Measurements from ENCODE around the gene XPO6. TPM values are rescaled to one million over a fixed set of nuclear protein-coding genes. Genes with fewer than 3 reads are reported as not detected.

Gene XPO6
- total RNA-seq, 1 experiment from 2014 or later: 135 TPM

GRCh38 chr16:28090646-28091377 lies 121.0 kb downstream of the XPO6 start:
- ATAC-seq (no peak; the same call in 1 of the 2 replicates), DNase-seq (ENCODE audit: low read depth, low spot score) (no peak)
- Histone ChIP-seq H3K27ac (ENCODE audit: low read length) (no peak overlapping the region), H3K9me3 (ENCODE audit: control insufficient read depth, insufficient read depth, low read depth, low read length) (no peaks in the 10 kb centered on the region), H3K36me3 (ENCODE audit: control insufficient read depth, insufficient read depth, low read length) (no peaks in the 10 kb centered on the region), H3K27me3 (ENCODE audit: control insufficient read depth, insufficient read depth, low read length) (no peaks in the 10 kb centered on the region), H3K4me3 (ENCODE audit: low read depth in 2 of 2, low read length in 2 of 2) (no peak overlapping the region), H3K4me1 (ENCODE audit: control insufficient read depth, insufficient read depth, low read length) (no peaks in the 10 kb centered on the region)
- intact Hi-C loops (cut with micrococcal nuclease; ENCODE audit: unreplicated experiment) (no loop called here), in situ Hi-C loops (cut with HindIII; ENCODE audit: low pct_unique_long_range_greater_than_20kb, low sequenced_read_pairs) (no loop called here)
- no peak for TF ChIP-seq SIN3A (IDR thresholded peaks at IDR 0.05; ENCODE audit: borderline replicate concordance, insufficient read depth, low read depth, low read length)
- no peak for TF ChIP-seq TCF7L2 (IDR thresholded peaks at IDR 0.05; ENCODE audit: low read depth, low read length)
- no peak for TF ChIP-seq POLR2AphosphoS5 (IDR thresholded peaks at IDR 0.05; ENCODE audit: low read depth, low read length)
- TF ChIP-seq REST (IDR thresholded peaks at IDR 0.05; ENCODE audit: insufficient read depth in 1 of 2, low read depth in 2 of 2, low read length in 1 of 2): no peak
- no peak for TF ChIP-seq CTCF (IDR thresholded peaks at IDR 0.05)
- no TSS peak for BruUV-seq (replicated peaks)
- ChIA-PET POLR2A (no interaction called here), CTCF (no interaction called here)

GRCh38 chr16:28089992-28090365 lies 121.8 kb downstream of the XPO6 start:
- CTCF ChIA-PET: no interaction called here
- DNase-seq (ENCODE audit: low read depth, low spot score): no peak
- no TSS peak for BruUV-seq (replicated peaks)
- no peaks in the 10 kb centered on the region for H3K9me3 ChIP-seq (ENCODE audit: control insufficient read depth, insufficient read depth, low read depth, low read length)
- H3K4me3 ChIP-seq (ENCODE audit: low read depth in 2 of 2, low read length in 2 of 2): no peak overlapping the region
- intact Hi-C loops (cut with micrococcal nuclease; ENCODE audit: unreplicated experiment) (no loop called here), in situ Hi-C loops (cut with HindIII; ENCODE audit: low pct_unique_long_range_greater_than_20kb, low sequenced_read_pairs) (no loop called here)
- no peaks in the 10 kb centered on the region for H3K27me3 ChIP-seq (ENCODE audit: control insufficient read depth, insufficient read depth, low read length)
- no peak overlapping the region for H3K27ac ChIP-seq (ENCODE audit: low read length)
- no peaks in the 10 kb centered on the region for H3K36me3 ChIP-seq (ENCODE audit: control insufficient read depth, insufficient read depth, low read length)
- no peaks in the 10 kb centered on the region for H3K4me1 ChIP-seq (ENCODE audit: control insufficient read depth, insufficient read depth, low read length)
- no peak for ATAC-seq
- POLR2A ChIA-PET: no interaction called here
- no peak for TF ChIP-seq CTCF (IDR thresholded peaks at IDR 0.05)
- no peak for TF ChIP-seq POLR2AphosphoS5 (IDR thresholded peaks at IDR 0.05; ENCODE audit: low read depth, low read length)
- no peak for TF ChIP-seq REST (IDR thresholded peaks at IDR 0.05; ENCODE audit: insufficient read depth in 1 of 2, low read depth in 2 of 2, low read length in 1 of 2)
- no peak for TF ChIP-seq SIN3A (IDR thresholded peaks at IDR 0.05; ENCODE audit: borderline replicate concordance, insufficient read depth, low read depth, low read length)
- TF ChIP-seq TCF7L2 (IDR thresholded peaks at IDR 0.05; ENCODE audit: low read depth, low read length): no peak

All from Panc1 (cell line).